EL (cell line): ENCODE results near the gene PET117.
"Not testable (repeated sequence)": the region's sequence is repeated elsewhere in the genome, so short reads cannot be mapped to it uniquely, and the experiment has no call there.

Source experiments
- DNase-seq: peaks from one replicate; pipeline ENCODE4 v3.0.0-alpha.2; 2016

Gene PET117

GRCh38 chr20:18165553-18165952, 27.9 kb downstream of the PET117 start:
- no peak for DNase-seq

DNA sequence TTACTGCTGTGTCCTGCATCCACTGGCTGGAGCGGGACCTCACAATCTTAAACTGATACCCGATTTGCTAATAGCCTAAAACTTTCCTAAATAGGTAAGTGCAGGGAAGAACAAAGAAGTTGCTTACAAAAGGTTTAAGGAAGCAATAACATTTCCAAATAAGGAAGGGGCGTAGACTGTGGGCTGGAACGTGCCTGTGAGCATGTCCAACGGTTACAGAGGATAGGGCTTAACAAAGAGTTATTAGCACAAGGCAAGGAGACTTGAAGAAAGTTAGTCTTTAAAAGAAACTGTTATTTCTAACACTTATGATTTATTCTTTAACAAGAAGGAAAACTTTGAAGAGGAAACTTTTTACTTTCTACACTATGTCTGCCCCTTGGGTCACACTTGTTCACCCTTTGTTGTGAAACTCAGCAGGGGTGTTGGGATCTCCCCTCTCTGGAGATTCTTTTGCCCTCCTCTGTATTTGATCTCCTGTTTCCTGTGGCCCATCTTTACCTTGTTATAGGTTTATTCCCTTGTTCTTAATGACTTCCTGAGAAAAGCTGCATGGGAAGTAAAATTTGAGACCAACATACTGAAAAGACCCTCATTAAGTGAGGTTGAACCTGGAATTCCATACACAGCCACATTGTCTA, 28.7 kb downstream of the PET117 start:
- no peak for DNase-seq

- no peak for DNase-seq
Measured at GRCh38 chr20:18166950-18167349, 29.3 kb downstream of the PET117 start.

DNA sequence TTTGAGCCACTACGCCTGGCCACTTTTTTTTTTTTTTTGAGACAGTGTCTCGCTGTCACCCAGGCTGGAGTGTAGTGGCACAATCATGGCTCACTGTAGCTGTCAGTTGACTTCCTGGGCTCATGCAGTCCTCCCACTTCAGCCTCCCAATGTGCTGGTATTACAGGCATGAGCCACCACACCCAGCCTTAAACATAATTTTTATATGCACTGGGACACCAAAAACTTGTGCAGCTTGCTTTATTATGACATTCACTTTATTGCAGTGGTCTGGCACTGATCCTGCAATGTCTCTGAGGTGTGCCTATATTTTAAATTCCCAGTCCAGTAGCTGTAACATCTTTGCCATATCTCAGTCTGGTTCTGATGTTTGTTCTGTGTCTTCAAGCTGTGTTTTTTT, 34.7 kb downstream of the PET117 start:
- DNase-seq: no peak

- DNase-seq: no peak
Measured at GRCh38 chr20:18174906-18175683, 37.4 kb downstream of the PET117 start.

- no peak for DNase-seq
Measured at GRCh38 chr20:18176318-18176785, 38.7 kb downstream of the PET117 start.

DNA sequence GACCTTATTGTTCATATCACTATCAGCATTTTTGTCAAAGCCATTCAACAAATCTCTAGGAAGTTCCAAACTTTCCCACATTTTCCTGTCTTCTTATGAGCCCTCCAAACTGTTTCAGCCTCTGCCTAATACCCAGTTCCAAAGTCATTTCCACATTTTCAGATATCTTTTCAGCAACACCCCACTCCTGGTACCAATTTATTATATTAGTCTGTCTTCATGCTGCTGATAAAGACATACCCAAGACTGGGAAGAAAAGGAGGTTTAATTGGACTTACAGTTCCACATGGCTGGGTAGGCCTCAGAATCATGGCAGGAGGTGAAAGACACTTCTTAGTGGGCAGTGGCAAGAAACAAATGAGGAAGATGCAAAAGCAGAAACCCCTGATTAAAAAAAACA, 42.7 kb downstream of the PET117 start:
- DNase-seq: not testable (repeated sequence)

DNA sequence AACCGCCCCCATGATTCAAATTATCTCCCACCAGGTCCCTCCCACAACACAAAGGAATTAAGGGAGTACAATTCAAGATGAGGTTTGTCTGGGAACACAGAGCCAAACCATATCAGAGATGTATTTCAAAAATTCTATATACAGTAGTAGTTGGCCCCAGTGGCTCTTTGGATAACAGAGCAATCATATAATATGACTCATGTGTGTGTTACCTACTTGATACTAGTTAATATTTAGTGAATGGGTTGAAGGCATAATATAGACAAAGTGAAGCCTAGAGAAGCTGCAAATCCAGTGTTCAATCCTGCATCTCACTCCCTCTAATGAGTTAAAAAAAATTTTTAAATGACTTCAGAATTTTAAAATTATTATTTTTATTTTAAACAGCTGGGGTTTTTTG, 43.2 kb downstream of the PET117 start:
- DNase-seq: no peak

DNA sequence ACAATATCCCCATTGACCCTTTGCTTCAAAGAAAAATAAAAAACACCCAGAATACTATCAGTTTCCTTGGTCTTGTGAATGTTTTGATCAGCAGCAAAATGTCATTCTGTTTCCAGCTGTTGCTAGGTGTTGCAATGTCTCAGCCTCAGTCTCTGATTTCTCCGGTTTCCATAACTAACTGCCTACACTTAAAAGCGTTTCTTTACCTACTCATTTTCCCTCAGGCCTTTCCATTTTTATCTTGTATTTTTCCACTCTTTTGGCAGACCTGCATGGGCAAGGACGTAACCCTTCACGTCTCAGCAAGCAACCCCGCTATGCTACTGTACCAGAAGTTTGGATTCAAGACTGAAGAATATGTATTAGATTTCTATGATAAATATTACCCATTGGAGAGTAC, 49.4 kb downstream of the PET117 start:
- DNase-seq: no peak

- DNase-seq: no peak
Measured at GRCh38 chr20:18188434-18188833, 50.8 kb downstream of the PET117 start.

DNA sequence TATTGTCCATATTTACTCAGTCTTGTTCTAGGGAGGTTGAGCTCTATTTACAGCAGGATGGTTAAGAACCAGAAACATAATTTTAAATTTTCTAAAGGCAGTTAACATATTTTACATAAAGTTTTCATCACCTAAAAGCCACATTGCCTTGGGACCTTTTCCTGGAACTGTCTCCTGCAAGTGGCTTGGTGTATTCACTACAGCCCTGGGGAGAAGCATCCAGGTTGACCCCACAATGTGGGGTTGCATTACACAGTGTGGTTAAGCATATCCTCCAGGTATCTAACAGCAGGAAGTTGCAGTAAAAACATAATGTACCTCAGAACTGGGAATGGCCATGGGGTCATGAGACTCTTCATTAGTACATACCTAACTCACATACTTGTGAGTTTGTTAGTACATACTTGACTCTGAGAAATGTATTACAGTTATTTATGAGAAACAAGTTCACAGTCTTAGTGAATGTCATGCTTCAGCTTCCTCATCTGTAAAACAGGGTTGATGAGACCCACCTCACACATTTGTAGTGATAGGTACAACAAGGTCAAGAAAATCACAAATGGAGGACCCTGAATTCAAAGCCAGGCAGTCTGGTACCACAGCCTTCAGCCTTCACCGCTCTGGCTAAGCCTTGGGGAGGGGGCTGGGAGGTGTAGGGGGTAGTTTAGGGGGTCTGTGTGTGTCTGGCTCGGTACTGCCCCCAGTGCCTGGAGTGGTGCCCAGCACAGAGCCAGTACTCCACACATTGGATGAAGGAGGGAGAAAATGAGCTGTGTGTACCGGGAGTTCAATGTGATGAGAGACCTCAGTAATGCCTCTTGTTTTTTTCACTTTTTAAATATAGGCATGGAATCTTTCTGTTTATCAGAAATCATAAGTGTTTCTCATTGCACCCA, 52.9 kb downstream of the PET117 start:
- no peak for DNase-seq

- no peak for DNase-seq
Measured at GRCh38 chr20:18191306-18191705, 53.6 kb downstream of the PET117 start.
